SK-N-SH (cell line): ENCODE results near the gene IRAG1.

Source experiments
- RFX5 ChIP-seq: IDR thresholded peaks from 2 replicates; pipeline ENCODE4 v1.6.1; 2012; ENCODE audit warnings: mild to moderate bottlenecking, improper control_type of control experiment, low read length
- RXRA ChIP-seq: IDR thresholded peaks from 2 replicates; pipeline ENCODE4 v1.4.0; 2012; ENCODE audit warnings: low read depth, mild to moderate bottlenecking, borderline replicate concordance
- SMC3 ChIP-seq: IDR thresholded peaks from 2 replicates; pipeline ENCODE4 v1.6.1; 2012; ENCODE audit warnings: low read depth, low read length, improper control_type of control experiment
- TF ChIP-seq, protein P1 (sequence below): fragments of 200-600 bp; sonication (generic); IDR thresholded peaks from 2 replicates; pipeline ENCODE4 v1.6.1; 2017; ENCODE audit warnings: antibody characterized with exemption, mild to moderate bottlenecking, moderate library complexity
- TF ChIP-seq, protein P2 (sequence below): IDR thresholded peaks from 2 replicates; pipeline ENCODE4 v1.6.1; 2012; ENCODE audit warnings: mild to moderate bottlenecking, low read depth, low read length, moderate library complexity
- TF ChIP-seq, protein P3 (sequence below): fragments of 150-350 bp; IDR thresholded peaks from 2 replicates; pipeline ENCODE4 v1.6.1; 2017; ENCODE audit warnings: antibody characterized with exemption, low read length, low read depth, borderline replicate concordance

DNA sequence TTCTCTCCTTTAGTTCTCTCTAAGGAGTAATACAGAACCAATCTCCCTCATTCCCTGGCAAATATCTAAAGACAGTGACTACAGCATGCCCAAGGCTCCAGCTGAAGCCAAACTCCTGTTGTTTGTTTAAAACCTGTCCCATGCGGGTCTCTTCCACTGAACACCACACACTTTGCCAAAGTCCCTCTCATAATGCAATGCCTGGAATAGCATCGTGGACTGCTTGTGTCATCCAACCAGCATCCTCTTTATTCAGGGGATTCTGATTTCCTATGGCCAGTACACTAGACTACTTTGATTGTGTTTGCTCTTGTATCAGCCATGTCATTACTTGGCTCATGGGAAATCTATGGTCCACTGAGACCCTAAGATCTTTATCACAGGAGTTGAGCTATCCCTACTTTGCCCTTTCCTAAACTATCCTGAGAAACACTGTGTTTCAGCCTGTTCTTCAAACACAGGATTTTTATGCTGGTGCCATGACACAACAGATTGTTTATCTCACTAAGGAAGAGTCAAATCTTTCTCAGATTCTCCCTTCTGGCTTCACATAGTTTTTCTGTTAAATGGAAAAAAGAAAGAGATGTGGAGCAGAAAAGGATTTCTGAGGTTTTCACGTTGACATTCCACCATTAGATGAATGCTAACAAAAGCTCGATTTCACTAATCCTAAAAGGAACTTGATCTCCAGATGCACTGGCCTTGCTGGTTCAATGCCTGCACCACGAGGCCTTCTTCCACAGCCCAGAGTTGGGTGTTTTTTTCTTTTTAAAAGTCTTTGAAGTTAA is 15.9 kb upstream of the IRAG1 start:
- TF ChIP-seq, protein P1, sequence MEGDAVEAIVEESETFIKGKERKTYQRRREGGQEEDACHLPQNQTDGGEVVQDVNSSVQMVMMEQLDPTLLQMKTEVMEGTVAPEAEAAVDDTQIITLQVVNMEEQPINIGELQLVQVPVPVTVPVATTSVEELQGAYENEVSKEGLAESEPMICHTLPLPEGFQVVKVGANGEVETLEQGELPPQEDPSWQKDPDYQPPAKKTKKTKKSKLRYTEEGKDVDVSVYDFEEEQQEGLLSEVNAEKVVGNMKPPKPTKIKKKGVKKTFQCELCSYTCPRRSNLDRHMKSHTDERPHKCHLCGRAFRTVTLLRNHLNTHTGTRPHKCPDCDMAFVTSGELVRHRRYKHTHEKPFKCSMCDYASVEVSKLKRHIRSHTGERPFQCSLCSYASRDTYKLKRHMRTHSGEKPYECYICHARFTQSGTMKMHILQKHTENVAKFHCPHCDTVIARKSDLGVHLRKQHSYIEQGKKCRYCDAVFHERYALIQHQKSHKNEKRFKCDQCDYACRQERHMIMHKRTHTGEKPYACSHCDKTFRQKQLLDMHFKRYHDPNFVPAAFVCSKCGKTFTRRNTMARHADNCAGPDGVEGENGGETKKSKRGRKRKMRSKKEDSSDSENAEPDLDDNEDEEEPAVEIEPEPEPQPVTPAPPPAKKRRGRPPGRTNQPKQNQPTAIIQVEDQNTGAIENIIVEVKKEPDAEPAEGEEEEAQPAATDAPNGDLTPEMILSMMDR, result no peak
- TF ChIP-seq, protein P2, sequence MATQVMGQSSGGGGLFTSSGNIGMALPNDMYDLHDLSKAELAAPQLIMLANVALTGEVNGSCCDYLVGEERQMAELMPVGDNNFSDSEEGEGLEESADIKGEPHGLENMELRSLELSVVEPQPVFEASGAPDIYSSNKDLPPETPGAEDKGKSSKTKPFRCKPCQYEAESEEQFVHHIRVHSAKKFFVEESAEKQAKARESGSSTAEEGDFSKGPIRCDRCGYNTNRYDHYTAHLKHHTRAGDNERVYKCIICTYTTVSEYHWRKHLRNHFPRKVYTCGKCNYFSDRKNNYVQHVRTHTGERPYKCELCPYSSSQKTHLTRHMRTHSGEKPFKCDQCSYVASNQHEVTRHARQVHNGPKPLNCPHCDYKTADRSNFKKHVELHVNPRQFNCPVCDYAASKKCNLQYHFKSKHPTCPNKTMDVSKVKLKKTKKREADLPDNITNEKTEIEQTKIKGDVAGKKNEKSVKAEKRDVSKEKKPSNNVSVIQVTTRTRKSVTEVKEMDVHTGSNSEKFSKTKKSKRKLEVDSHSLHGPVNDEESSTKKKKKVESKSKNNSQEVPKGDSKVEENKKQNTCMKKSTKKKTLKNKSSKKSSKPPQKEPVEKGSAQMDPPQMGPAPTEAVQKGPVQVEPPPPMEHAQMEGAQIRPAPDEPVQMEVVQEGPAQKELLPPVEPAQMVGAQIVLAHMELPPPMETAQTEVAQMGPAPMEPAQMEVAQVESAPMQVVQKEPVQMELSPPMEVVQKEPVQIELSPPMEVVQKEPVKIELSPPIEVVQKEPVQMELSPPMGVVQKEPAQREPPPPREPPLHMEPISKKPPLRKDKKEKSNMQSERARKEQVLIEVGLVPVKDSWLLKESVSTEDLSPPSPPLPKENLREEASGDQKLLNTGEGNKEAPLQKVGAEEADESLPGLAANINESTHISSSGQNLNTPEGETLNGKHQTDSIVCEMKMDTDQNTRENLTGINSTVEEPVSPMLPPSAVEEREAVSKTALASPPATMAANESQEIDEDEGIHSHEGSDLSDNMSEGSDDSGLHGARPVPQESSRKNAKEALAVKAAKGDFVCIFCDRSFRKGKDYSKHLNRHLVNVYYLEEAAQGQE, result no peak
- TF ChIP-seq, protein P3, sequence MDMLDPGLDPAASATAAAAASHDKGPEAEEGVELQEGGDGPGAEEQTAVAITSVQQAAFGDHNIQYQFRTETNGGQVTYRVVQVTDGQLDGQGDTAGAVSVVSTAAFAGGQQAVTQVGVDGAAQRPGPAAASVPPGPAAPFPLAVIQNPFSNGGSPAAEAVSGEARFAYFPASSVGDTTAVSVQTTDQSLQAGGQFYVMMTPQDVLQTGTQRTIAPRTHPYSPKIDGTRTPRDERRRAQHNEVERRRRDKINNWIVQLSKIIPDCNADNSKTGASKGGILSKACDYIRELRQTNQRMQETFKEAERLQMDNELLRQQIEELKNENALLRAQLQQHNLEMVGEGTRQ, result no peak
- TF ChIP-seq RFX5 (no peak), RXRA (no peak), SMC3 (no peak)
